Kidney glomerular epithelial cell (primary cell): ENCODE measurements around the gene FOXP3.
A peak's percentile ranks its signal among the peaks of the same experiment; 100 is the strongest.
"Not testable (repeated sequence)": the region's sequence is repeated elsewhere in the genome, so short reads cannot be mapped to it uniquely, and the experiment has no call there.

Source experiments
- DNase-seq: peaks from one replicate; lab custom pipeline; 2025; lab: John Stamatoyannopoulos, UW

FOXP3 gene, protein sequence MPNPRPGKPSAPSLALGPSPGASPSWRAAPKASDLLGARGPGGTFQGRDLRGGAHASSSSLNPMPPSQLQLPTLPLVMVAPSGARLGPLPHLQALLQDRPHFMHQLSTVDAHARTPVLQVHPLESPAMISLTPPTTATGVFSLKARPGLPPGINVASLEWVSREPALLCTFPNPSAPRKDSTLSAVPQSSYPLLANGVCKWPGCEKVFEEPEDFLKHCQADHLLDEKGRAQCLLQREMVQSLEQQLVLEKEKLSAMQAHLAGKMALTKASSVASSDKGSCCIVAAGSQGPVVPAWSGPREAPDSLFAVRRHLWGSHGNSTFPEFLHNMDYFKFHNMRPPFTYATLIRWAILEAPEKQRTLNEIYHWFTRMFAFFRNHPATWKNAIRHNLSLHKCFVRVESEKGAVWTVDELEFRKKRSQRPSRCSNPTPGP

GRCh38 chrX:49264460-49264859 lies at the start of gene FOXP3:
FOXP3 (minus strand) TSS chrX:49264710; CDS start chrX:49258505, 6,205 bp downstream.
- DNase-seq: no peak

DNA sequence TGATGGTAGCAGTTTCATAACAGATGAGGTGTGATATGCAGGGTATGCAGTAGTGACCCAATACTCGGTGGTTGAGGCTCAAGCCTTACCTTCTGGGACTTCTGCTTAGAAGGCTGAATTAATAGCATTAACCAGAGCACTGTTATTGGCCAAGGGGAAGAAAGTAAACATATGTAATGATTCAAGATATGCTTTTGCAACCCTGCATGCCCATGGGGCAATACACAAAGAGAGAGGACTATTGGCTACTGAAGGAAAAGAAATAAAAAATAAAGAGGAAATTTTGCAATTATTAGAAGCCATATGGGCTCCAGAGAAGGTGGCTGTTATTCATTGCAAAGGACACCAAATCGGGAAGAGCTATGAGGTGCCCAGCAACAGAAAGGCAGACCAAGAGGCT lies 47.7 kb upstream of the FOXP3 start:
- no peak for DNase-seq

- DNase-seq: no peak
Observed at GRCh38 chrX:49310371-49310770, 45.9 kb upstream of the FOXP3 start.

DNA sequence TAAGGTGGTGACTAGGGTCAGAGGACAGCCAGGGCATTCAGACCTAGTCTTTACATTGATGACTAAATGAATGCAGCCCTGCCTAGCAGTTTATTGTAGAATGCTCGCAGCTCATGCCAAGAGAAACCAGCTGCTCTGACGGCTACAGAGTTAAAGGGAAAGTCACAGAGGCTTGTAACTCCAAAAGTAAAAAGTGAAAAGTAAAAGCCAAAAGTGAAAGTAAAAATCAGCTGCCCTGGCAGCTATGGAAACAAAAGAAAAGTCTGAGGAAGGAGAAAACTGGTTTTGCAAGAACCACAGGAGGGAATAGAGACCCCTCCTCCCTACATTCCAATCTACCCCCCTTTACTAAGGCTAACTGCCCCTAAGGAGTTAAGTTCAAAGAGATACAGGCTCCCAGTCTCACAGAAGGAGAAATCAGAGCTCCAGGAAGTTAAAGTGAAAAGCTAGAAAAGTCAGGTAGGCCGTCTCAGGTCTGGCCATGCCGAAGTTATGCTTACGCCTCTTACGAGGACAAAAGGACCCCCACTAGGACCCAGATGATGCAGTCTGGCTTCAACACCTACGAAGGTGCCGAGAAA lies 45.0 kb upstream of the FOXP3 start:
- no peak for DNase-seq

- DNase-seq: no peak
Observed at GRCh38 chrX:49308604-49309269, 44.2 kb upstream of the FOXP3 start.

DNA sequence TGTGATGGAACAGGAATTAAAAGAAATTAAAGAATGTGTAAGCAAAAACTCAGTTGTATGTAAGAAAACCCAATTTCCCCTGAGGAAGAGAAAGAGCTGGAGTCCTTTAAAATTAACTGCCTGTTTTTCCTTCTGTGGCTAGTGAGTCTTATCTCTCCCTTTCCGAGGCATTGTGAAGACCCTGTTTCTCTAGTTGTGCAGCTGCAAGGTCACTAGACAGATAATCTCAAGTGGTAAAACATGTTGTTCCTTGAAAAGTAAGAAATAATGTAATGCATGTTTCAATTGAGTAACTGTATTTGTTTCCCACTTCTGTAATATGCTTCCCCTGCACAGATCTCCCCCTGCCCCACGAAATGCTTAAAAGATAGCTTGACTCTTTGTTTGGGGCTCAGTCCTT lies 43.3 kb upstream of the FOXP3 start:
- DNase-seq: not testable (repeated sequence)

DNA sequence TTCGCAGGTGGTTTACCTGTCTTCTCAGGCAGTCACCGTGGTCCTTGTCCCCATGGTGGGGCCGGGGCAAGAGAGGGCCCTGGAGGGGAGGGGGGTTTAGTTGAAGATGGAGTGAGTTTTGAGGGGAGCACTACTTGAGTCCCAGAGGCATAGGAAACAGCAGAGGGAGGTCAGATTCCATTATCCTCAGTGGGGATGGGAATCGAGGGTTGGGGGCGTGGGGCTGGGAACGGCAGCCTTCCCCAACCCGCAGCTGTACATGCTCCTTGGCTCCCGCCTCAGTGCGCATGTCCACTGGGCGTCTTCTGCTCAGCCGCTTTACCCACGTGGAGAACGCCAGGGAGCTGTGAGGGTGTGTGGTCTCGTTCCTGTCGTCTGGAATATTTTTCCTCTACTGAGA lies 38.8 kb upstream of the FOXP3 start, which contains the start of gene GAGE10:
Gene GAGE10 (plus strand): TSS at position 301 of the 400 bp plus-strand sequence. CDS start 1,214 bp downstream, outside the sequence.
- DNase-seq: no peak

DNA sequence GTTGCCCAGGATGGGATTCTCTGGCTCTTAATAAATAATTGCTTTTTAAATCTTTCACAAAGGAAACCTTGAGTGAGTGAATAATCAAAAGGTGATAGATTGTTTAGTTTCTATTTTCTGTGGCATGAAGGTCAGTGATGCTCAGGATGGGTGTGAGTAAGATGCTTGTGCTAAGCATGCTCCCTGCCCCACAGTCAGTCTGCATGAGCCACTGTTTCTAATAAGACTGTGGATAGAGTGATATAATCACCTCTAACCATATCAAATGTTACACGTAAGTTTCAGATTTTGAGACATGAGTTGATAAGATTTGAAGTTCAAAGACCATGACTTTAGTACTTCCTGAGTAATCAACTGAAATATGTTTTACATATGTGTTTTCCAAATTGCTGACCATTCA lies 36.2 kb upstream of the FOXP3 start:
- no peak for DNase-seq

GRCh38 chrX:49299293-49299692 lies 34.8 kb upstream of the FOXP3 start:
- DNase-seq: not testable (repeated sequence)

DNA sequence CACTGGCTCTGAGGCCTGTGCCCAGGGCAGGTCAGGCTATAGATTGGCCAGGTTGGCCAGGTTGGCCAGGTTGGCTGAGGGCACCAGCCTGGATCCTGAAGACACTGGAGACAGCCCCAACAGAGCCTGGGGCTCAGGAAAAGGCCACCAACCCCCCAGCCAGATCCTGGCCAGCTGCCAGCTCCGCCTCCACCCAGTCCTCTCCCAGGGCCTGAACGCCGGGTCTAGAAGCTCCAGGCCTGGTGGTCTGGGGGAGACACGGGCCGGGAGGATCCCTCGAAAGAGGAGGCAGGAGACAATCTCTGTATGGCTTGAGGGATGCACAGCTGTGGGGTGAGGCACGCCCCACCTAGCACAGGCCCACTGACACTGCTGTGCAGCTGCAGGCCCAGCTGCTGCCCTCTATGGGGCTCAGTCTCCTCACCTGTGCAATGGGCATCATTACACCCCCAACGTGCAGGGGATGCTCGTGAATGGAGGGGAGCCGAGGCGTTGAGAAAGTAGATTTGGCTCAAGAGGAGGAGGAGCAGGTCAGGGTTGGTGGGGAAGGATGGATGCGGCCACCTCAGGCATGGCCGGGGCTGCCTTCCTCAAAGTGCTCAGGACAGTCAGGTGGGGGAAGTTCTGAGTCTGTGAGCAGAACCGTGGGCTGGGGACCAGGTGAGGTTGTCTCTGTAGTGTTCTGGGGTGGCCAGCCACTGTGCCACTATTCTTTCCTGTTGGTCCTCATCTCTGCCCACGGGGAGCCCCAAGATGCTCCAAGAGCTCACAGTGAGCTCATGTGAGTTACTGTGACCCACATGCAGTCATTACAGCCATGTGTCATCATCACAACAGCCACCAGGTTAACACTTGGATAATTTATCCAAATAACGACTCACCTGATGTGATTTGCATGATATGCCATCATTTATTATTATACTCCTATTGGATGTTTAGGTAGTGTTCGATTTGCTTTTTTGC lies 28.2 kb upstream of the FOXP3 start:
- DNase-seq: no peak

DNA sequence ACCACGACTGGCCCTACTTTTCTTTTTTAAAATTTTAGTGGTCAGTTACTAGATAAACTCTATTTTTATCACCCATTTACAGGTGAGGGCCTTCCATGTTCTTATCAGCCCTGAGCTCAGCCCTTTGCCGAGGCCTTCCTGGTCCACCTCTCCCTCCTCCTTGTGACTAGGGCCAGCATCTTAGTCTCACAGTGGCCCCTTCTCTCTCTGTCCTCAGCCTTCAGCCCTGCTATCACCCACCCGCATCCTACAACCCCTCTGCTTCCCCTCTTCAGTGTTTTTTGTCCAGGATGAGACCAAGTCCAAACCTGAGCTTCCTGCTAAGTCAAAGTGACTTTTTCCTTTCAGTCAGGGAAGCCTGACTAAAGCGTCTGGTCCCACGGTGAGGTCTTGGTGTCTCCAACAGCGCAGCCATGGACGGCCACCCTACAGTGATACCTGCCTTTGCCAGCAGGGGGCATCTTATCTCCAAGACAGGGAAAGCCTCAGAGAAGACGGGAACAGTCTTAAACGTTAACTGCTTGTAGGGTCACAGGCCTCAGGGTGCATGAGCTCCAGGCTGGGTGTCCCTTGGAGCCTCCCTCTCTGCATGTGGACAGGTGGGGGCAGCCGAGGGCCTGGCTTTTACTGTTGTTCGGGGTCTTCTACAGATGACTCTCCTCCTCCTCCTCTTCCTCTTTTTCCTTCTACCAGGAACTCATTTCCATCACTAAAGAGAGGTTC lies 27.3 kb upstream of the FOXP3 start:
- DNase-seq: peak; percentile 9

- DNase-seq: no peak
Observed at GRCh38 chrX:49290215-49290614, 25.7 kb upstream of the FOXP3 start.

- DNase-seq: no peak
Observed at GRCh38 chrX:49287665-49288064, 23.2 kb upstream of the FOXP3 start.

GRCh38 chrX:49286581-49286980 lies 22.1 kb upstream of the FOXP3 start:
- no peak for DNase-seq

- DNase-seq: no peak
Observed at GRCh38 chrX:49286136-49286535, 21.6 kb upstream of the FOXP3 start.

- no peak for DNase-seq
Observed at GRCh38 chrX:49284212-49284611, 19.7 kb upstream of the FOXP3 start.

- DNase-seq: peak; percentile 0
Observed at GRCh38 chrX:49282647-49283011, 18.1 kb upstream of the FOXP3 start.

DNA sequence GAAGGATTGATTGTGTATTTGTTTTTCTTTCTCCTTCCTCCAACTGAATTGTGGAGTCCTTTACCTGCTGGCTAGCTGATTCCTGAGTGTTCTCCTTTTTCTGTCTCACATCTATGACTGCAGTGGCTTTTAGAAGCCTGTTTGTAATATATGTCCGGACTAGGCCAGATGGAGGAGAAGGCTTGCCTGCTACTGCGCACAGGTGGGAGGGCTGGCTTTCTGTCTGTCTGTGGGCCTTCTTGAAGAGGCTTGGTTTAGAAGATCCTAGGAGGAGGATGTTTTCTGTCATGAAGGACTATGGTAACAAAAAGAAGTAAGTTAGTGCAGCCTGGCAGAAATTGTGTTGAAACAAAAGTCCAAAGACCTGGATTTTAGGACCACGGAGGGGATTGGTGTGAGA lies 13.6 kb upstream of the FOXP3 start:
- no peak for DNase-seq

DNA sequence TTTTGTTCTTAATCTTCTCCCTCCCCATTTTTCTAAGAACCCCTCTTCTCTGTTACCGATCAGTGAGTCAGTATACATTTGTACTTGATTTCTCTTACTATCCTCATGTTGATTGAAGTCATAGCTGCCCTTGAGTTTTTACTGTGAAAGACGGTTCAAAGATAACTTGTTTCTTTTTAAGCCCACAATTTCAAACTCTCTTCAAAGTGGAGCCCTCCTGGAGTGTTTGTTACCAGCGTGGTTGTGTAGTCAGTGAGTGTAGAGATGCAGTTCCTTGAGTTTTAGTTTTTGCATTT lies 13.0 kb upstream of the FOXP3 start:
- DNase-seq: no peak

GRCh38 chrX:49276671-49277534 lies 12.4 kb upstream of the FOXP3 start:
- DNase-seq: no peak
